Stimulated activated CD4-positive, alpha-beta T cell treated with anti-CD3 and anti-CD28 coated beads, TNF-alpha, amount 100 ng/mL, for 1 hour (primary cell): ENCODE data around the gene ITGAD.
A peak's percentile ranks its signal among the peaks of the same experiment; 100 is the strongest.
"Not testable (repeated sequence)": the region's sequence is repeated elsewhere in the genome, so short reads cannot be mapped to it uniquely, and the experiment has no call there.

ENCODE experiments used
- DNase-seq, 3 donors: peaks; one replicate each; pipeline ENCODE4 v3.0.0-alpha.2; 2020; ENCODE audit warnings: low read depth in 3 of 3, low spot score in 1 of 3

Gene ITGAD

DNA sequence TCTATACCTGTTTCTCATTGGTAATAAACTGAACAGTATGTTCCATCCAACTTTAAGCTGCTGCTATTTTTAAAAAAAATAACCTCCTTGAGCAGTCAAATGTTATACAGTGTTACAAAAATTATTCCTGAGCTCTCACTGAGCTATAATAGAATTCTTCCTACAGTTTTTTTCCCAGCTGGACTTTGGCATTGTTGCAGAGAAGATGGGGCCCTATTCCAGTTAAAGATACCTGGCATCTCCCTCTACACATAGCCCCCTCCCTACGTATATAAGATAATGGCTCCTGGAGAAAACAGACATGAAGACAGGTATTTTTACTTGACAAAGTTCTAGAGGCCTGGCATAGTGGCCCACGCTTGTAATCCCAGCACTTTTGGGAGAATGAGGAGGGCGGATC lies 36.7 kb downstream of the ITGAD start:
- DNase-seq = no peak

DNA sequence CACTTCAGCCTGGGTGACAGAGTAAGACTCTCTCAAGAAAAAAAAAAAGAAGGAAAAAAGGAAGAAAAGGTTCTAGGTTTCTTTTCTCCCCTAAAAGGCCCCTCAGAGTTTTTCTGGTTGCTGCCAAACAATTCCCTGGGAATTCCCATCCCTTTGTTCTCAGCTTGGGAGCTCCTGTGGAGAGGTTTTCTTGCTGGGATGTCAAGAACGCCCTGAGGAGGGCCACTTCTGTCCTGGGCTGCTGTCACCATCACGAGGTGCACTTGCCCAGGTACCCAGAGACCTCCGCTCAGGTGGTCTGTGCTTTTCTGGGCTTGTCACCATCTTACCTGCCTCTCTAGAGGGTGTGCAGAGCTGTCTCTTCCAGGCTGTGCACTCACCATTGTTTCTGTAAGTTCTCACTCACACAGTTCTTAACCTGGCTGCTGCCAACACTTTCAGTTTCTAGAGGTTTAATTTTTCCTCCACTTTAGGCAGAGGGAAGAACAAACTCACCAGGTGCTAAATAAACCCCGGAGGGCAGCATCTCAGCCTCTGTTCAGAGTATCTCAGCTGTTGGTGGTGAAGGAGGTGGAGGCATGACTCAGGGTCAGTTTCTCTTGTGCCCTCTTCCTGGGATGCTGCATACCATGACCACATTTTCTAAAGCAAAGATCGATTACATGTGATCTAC lies 37.4 kb downstream of the ITGAD start:
- DNase-seq = no peak

DNA sequence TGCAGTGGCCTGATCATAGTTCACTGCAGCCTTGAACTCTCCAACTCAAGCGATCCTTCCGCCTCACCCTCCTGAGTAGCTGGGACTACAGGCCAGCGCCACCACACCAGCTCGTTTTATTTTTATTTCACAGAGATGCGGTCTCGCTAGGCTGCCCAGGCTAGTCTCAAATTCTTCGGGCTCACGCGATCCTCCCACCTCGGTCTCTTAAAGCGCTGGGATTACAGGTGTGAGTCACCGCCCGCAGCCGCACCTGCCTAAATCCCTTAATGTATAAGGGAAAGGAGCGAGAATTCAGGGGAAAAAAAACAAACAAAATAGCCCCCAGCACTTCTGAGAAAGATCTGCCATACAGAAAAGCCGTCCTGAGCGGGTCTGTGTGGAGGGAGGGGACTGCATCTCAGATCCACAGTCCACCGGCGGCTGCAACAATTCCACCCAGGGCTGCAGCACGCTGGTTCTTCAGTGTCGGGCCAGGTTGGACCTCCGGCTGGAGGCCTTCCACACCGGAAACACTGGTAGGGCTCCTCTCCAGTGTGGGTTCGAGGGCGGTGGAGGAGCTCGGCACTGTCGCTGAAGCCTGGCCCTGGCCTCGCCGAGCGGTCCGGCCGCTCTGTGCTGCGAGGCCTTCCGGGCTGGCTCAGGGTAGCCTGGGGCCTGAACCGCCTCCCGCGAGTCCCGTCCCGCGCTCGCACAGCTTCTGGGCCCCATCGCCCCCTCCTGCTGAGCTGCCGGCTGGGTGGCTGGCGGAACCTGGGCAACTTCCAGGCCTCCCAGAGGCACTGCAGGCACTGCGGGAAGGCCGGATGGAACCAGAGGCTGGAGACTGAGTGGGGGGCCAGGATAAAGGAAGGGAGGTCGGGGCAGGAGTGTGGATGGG lies 42.4 kb downstream of the ITGAD start:
- no peak for DNase-seq

DNA sequence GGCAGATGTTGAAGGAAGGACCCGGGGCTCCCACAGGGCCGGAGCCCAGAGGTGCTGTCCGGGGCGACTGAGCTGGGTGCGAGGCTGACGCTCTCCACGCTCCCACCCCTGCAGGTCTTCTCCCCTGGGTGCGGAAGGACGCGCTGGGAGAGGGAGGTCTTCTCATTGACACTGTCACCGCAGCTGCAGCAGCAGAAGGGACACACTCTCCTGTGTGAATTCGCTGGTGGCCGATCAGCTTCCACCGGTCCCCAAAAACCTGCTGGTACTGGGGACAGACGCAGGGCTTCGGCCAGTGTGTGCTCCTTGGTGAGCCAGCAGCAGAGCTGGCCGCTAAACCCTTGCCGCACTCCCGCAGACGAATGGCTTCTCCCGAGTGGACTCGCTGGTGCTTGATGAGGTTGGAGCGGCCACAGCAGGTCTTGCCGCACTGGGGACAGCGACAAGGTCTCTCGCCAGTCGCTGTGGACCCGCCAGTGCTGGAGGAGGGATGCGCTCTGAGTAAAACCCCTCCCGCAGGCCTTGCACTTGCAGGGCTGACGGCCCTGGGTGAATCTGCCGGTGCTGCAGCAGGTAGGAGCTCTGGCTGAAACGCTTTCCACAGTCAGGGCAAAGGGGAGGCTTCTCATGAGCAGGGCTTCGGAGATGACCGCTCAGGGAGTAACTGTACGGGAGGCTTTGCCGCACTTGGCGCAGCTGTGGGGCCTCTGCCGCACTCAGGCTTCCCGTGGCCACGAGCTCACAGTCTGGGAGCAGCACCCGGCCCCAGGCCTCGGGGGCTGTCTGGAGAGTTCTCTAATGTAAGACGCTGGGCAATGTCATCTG lies 43.3 kb downstream of the ITGAD start:
- DNase-seq = no peak

DNA sequence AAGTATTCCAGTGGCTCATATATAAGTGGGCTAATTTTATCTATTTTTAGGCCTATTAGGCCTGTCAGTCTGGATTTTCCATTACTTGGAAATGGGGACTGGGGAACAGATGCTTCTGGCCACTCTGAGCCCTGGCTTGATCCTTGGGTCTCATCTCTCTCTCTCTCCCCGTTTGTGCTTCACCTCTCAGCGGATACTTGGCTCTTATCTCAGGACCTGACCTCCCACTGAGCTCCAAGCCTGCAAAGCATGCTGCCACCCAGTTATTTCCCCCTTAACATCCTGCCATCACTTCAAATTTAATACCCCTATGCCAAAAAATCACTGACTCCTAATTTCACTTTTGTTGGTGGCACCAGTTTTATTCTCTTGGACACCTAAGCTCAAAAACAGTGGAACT lies 45.3 kb downstream of the ITGAD start:
- DNase-seq = no peak

DNA sequence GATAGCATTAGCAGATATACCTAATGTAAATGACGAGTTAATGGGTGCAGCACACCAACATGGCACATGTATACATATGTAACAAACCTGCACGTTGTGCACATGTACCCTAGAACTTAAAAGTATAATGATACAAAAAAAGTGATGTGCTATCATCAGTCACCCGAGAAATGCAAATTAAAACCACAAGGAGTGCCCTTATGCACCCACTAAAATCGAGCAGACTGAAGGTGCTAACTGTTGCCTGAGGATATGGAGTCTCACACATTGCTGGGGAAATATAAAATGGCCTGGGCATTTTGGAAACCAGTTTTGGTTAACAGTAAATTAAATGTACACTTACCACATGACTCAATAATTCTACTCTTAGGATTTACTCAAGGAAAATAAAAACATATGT lies 45.9 kb downstream of the ITGAD start:
- not testable (repeated sequence) for DNase-seq

DNA sequence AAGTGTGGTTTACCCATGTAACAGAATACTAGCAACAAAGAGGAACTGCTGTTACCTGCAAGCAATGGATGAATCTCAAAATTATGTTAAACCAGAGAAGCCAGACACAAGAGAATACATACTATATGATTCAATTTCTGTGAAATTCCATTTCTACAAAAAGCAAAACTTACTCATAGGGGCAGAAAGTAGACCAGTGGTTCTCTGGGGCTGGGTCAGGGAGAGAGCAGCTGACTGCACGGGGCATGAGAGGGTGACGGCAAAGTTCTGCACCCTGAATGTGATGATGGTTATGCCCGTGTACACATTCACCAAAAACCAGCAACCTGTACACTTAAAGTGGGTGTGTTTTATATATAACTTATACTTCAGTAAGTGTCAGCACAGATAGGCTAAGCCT lies 46.4 kb downstream of the ITGAD start:
- DNase-seq = no peak

DNA sequence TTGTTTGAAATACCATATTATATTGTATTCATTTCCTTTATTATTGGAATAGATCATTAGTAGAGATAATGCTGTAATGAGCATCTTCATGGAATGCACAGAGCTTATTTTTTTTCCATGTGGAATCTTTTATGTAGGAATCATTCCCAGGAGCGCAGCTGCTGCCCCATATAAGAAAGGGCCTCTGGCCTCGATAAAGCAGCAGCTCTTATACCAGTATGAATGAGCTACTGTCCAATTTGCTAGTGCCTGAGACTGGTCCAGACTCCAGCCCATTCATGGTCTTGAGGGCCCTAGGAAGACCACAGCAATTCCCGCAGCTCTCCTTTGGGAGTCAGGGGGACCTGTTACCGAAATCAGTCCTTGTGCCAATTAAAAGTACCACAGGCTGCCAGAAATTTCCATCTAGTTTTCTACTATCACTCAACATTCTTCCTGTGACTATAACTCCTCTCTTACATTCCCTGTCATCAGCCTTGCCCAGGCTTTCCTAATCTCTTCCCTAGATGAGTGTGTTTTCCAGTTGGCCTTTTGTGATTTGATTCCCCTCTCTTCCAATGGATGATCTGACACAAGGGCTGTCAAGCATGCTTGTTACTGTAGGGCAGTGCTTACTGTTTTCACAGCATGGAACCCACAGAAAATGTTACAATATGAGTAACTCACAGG lies 47.5 kb downstream of the ITGAD start:
- DNase-seq = no peak

DNA sequence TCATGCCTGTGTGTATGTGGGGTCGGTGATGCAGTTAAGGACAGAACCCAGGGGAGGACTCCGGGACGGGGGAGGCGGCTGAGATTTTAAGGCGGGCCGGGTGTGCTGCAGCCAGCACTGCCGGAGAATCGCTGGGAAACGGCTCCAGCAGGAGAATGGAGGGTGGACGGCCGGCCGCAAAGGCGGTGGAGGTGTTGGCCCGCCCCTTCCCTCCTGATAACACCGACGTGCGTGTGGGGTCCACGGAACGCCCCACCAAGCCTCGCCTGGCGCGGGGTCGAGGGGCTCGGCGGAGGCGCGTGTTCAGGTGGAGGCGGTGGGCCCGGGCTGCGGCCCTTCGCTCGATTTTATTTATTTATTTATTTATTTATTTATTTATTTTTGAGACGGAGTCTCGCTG lies 48.8 kb downstream of the ITGAD start:
- DNase-seq = no peak

DNA sequence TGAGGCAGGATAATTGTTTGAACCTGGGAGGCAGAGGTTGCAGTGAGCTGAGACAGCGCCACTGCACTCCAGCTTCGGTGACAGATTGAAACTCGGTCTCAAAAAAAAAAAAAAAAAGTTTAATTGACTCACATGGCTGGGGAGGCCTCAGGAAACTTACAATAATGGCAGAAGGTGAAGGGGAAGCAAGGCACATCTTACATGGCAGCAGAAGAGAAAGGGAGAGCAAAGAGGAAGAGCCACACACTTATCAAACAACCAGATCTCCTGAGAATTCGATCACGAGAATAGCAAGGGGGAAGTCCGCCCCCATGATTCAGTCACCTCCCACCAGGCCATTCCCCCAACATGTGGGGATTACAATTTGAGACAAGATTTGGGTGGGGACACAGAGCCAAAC lies 52.8 kb downstream of the ITGAD start:
- not testable (repeated sequence) for DNase-seq

DNA sequence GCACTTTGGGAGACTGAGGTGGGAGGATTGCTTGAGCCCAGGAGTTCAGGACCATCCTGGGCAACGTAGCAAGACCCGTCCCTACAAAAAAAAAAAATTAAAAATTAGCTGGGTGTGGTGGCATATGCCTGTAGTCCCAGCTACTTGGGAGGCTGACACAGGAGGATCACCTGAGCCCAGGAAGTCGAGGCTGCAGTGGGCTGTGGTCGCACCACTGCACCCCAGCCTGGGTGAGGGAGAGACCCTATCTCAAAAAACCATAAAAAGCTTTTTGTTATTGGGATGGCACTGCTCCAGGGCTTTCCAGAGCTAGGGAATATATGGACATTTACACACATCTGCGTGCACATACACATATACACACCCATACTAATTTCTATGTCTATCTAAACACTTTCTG lies 58.1 kb downstream of the ITGAD start:
- DNase-seq = no peak

DNA sequence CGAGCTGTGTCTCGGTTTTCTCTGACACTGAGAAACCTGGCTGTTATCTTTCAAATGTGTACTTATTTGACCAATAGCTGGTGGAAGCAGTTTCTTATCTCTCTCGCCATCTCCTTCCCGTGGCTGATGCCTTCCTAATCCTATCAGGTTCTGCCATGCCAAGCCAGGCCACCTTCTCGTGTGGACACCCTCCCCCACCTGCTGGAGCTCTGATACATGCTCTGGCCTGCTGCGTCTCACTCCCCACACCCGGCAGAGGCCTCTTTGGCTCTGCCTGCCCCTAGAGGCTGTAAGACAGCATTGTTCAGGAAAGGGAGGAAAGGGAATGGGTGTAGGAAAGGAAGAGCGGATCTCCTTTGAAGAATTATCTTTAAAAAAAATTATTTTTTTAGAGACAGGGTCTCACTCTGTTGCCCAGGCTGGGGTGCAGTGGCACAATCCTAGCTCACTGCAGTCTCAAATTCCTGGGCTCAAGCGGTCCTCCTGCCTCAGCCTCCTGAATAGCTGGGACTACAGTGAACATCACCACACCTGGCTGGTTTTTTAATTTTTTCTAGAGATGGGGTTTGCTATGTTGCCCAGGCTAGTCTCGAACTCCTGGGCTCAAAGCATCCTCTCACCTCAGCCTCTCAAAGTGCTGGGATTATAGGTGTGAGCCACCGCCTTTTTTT lies 58.7 kb downstream of the ITGAD start:
- DNase-seq = no peak

DNA sequence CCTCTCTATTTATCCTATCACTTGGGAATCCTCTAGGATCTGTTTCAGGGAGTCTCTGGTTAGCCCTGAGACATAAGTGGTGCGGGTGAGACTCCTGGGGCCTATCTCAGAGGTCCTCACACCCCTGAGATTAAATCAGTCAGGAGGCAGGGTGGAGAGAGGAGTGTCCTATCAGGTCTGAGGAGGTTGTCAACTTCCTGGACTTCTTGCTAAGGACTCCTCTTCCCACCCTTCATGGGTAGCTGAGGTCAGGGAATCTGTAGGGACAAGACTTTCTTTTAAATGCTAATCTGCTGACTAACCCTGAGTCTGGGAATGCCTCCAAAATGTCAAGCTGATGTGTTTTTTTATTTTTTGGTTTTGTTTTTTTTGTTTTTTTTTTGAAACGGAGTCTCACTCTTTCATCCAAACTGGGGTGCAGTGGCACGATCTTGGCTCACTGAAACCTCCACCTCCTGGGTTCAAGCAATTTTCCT lies 59.5 kb downstream of the ITGAD start:
- DNase-seq = no peak

DNA sequence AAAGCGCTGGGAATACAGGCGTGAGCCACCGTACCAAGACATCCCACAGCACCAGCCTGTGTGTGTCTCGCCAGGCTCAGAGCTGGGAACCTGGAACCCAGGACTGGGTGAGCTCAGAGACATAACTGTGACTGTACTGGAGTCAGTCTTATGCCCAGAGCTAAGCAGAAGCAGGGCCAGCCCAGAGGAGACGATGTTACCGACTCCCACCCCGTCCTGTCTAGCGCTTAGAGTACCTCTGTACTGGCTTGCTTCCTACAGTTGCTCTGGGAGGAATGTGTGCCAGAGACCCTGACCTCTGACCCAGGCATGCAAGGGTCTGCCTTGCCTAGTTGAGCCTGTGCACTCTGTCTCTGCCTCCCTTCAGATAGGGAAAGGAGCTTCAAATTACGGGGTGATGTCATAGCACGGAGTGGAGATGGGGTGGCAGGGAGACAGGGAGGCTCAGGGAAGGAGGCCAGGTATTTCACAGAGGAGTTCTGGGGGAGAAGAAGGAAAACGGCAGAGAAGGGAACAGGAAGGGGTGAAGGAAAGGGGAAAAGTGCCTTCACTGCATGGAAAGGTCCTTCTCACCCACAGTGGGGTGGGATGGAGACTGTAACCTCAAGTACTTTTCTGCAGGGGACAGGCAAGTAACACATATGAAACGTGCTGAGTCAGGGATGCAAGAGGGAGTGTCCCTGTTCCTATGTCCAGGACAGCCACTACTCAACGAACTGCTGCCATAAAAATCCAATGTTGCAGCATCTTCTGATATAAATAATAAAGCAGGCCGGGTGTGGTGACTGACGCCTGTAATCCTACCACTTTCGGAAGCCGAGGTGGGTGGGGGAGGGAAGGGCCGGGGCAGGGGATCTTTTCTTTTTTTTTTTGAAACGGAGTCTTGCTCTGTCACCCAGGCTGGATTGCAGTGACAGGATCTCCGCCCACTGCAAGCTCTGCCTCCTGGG lies 60.4 kb downstream of the ITGAD start:
- DNase-seq = no peak

DNA sequence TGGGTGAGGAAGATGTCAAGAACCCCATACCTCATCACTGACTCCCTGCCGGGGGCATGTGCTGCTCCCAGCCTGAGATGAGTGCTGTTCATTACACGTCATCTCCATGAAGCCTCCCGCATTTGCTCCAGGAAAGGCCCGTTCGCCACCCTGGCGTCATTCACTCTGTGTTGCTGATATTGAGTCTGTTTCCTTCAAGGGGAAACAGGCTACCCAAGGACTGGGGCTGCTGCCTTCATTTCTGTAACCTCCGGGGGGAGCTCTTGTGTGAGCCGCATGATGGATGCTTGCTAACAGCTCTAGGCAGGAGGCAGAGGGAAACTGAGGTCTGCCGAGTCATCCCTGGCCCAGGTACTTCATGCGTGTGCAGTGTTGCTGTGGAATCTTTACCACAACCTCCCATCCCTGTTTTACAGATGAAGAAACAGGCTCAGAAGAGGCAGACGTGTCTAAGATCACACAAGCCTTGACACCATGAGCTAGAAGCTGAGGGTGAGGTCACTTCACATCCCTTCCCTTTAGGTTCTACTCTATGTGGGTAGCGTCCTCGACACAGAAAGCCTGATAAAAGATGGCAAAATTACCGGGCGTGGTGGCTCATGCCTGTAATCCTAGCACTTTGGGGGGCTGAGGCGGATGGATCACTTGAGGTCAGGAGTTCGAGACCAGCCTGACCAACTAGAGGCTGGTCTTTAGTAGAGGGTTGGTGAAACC lies 62.6 kb downstream of the ITGAD start:
- DNase-seq = no peak

DNA sequence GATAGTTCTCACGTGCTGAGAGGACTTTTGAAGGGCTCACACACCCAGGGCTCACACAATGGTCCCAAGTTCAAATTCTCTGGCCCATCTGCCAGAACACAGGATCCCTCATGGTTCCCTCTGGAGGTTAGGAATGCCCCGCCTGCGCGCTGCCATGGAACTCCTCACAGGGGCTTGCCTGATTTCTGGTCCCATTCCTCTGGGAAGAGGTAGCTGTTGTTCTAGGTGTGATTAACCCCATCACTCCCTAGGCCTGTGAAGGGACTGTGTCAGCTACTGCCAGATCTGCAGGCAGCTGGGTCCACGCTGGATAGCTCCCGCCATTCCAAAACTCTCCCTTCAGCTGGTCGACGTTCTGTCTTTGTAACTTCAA lies 63.8 kb downstream of the ITGAD start:
- DNase-seq = no peak

DNA sequence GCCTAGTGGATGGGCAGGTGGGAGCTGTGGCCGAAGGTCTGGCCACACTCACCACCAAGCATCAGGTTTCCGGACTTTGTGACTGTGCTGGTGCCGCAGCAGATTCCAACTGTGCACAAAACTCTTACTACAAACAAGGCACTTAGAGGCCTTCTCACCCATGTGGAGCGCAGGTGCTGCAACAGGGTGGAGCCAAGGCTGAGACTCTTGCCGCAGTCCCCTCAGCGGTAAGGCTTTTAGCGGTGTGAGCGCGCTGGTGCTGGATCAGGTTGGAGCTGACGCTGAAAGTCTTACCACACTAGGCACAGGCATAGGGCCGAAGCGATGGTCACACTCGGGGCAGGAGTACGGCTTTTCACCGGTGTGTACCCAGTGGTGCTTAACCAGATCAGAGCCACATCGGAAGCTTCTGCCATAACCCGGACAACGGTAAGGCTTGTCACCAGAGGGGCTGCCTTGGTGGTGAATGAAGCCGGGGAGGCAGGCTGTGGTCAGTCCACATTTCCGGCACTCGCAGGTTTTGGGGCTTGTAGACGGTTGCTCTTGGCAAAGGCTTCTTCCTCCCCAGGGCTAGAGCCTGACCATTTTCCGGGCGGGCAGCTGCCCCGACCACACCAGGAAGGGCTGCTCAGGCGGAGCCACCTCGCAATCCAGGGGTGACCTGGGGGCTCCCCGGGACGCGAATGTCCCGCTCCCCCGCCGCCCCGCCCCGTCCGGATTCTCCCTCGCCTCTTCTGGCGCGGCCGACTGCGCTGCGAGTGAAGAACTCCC lies 65.1 kb downstream of the ITGAD start:
- peak in 1 of 3 donors; percentile 32 for DNase-seq
